T-helper 2 cell treated with Interferon-gamma antibody and Interleukin-4, amounts not matched to agents 5 μg/mL and 100 μg/mL, for 36 hours (primary cell): ENCODE data around the gene ZNF783.

Experiments used
- DNase-seq: peaks from one replicate; pipeline ENCODE4 v3.0.0; 2021; ENCODE audit warnings: low spot score
- H3K27ac Mint-ChIP-seq: one replicate; pipeline ENCODE4 v1.8.0; 2021; ENCODE audit warnings: mild to moderate bottlenecking, mixed read lengths
- H3K27me3 Mint-ChIP-seq: one replicate; pipeline ENCODE4 v1.8.0; 2021; ENCODE audit warnings: low read depth, mixed read lengths
- H3K36me3 Mint-ChIP-seq: one replicate; pipeline ENCODE4 v1.8.0; 2021; ENCODE audit warnings: low read depth, mixed read lengths
- H3K4me1 Mint-ChIP-seq: one replicate; pipeline ENCODE4 v1.8.0; 2021; ENCODE audit warnings: low read depth, mixed read lengths
- H3K4me3 Mint-ChIP-seq: one replicate; pipeline ENCODE4 v1.8.0; 2022; ENCODE audit warnings: mild to moderate bottlenecking, moderate library complexity, mixed read lengths
- H3K9me3 Mint-ChIP-seq: one replicate; pipeline ENCODE4 v1.8.0; 2021; ENCODE audit warnings: mixed read lengths

Gene ZNF783

DNA sequence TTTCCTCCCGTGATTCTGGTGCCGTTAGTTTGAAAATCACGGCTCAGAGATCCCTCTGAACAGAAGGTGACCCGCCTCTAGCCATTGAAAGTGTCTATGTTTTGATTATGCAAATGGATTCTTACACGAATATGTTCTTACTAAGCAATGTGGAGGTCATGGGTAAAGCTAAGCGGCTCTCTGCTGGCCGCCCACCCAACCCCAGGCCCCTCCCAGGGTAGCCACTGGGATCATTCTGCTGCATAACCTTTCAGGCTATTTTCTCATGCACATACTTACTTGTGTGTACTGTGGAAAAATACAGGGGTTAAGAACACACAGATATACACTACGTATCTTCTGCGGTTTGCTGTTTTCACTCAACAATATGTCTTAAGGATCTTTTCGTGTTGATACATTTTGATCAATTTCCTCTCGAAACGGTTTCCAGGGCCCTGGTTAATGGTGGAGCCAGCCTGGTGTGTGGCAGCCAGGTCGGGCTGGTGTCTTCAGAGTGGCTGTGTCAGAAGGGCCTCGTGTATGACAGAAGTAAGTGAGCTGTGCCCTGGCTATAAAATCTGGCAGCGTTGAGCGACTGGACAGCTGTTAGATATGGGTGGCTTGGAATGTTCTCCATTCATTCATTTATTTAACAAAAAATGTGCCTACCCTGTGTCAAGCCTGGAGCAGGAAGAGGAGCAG, 29.9 kb downstream of the ZNF783 start:
- no peak overlapping the region for H3K27ac Mint-ChIP-seq
- no peaks in the 10 kb centered on the region for H3K9me3 Mint-ChIP-seq
- no peaks in the 10 kb centered on the region for H3K36me3 Mint-ChIP-seq
- no peak for DNase-seq
- H3K27me3 Mint-ChIP-seq = no peaks in the 10 kb centered on the region
- H3K4me1 Mint-ChIP-seq = peaks cover 8% of the 10 kb centered on the region
- no peak overlapping the region for H3K4me3 Mint-ChIP-seq

DNA sequence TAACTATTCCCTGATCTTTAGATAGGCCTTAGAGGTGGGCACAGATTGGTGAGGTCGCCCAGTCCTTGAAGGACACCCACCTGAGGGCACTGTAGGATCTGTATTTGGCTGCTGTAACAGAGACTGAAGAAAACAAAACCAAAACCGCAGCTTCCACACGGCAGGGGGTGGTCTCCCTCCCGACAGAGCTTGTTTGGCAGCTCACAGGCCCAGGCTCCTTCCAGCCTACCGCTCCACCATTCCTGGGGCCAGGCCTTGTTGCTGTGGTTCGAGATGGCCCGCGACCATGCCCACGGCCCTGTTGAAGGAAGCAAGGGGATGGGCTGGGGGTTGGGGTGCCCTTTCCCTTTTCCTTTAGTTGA, 30.4 kb downstream of the ZNF783 start:
- Mint-ChIP-seq H3K4me1 (peaks cover 6% of the 10 kb centered on the region), H3K9me3 (no peaks in the 10 kb centered on the region), H3K27ac (no peak overlapping the region), H3K36me3 (no peaks in the 10 kb centered on the region), H3K27me3 (no peaks in the 10 kb centered on the region), H3K4me3 (no peak overlapping the region)
- no peak for DNase-seq

- no peaks in the 10 kb centered on the region for H3K36me3 Mint-ChIP-seq
- no peak overlapping the region for H3K4me3 Mint-ChIP-seq
- no peaks in the 10 kb centered on the region for H3K9me3 Mint-ChIP-seq
- H3K27me3 Mint-ChIP-seq = no peaks in the 10 kb centered on the region
- peaks cover 6% of the 10 kb centered on the region for H3K4me1 Mint-ChIP-seq
- no peak overlapping the region for H3K27ac Mint-ChIP-seq
- DNase-seq = no peak
These were observed 31.3 kb downstream of the ZNF783 start for GRCh38 chr7:149293338-149293737.

DNA sequence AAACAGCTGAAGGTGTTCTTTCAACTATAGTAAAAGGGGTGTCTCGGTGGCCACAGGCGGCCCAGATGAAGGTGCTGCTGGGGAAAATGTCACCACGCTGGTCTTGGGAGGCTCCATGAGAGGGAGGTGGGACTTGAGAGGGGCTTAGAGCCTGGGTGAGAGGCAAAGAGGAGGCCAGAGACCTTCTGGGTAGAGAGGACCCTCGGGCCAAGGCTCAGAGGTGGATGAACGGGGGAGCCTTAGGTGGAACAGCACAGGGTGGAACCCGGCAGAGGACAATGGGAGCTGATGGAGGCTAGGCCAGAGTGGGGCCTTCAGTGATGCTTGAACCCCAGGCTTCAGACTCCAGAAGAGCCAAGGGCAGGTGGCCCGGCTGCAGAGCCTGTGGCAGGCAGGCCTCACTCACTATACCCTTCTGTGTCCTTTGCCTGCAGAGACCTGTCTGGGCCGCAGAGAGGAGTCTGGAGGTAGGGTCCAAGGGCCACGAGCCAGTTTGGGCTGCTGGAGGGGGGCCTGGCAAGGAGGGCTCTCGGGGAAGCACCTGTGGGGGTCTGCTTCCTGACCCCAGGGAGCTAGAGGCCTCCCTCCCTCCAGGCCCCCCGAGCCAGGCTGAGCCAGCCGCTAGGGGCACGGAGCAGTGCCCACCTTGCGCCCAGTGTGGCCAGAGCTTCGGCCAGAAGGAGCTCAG, 32.1 kb downstream of the ZNF783 start:
- no peaks in the 10 kb centered on the region for H3K27me3 Mint-ChIP-seq

GRCh38 chr7:149294634-149295480, 32.9 kb downstream of the ZNF783 start:
- Mint-ChIP-seq H3K4me1 (peaks cover 6% of the 10 kb centered on the region), H3K4me3 (no peak overlapping the region), H3K27me3 (no peaks in the 10 kb centered on the region), H3K9me3 (no peaks in the 10 kb centered on the region), H3K36me3 (no peaks in the 10 kb centered on the region), H3K27ac (no peak overlapping the region)
- DNase-seq = no peak

More for the DNA sequence above, 32.1 kb downstream of the ZNF783 start:
- no peak overlapping the region for H3K4me3 Mint-ChIP-seq
- H3K36me3 Mint-ChIP-seq = no peaks in the 10 kb centered on the region
- H3K4me1 Mint-ChIP-seq = peaks cover 6% of the 10 kb centered on the region
- DNase-seq = no peak
- no peak overlapping the region for H3K27ac Mint-ChIP-seq
- no peaks in the 10 kb centered on the region for H3K9me3 Mint-ChIP-seq

- Mint-ChIP-seq H3K36me3 (no peaks in the 10 kb centered on the region), H3K27me3 (no peaks in the 10 kb centered on the region), H3K4me1 (peaks cover 6% of the 10 kb centered on the region), H3K9me3 (no peaks in the 10 kb centered on the region), H3K4me3 (no peak overlapping the region), H3K27ac (no peak overlapping the region)
- DNase-seq = no peak
These were observed 33.5 kb downstream of the ZNF783 start for GRCh38 chr7:149295481-149295850.

GRCh38 chr7:149296368-149296767, 34.4 kb downstream of the ZNF783 start:
- Mint-ChIP-seq H3K27ac (no peak overlapping the region), H3K4me1 (peaks cover 3% of the 10 kb centered on the region), H3K4me3 (no peak overlapping the region), H3K9me3 (no peaks in the 10 kb centered on the region), H3K36me3 (no peaks in the 10 kb centered on the region), H3K27me3 (no peaks in the 10 kb centered on the region)
- no peak for DNase-seq

DNA sequence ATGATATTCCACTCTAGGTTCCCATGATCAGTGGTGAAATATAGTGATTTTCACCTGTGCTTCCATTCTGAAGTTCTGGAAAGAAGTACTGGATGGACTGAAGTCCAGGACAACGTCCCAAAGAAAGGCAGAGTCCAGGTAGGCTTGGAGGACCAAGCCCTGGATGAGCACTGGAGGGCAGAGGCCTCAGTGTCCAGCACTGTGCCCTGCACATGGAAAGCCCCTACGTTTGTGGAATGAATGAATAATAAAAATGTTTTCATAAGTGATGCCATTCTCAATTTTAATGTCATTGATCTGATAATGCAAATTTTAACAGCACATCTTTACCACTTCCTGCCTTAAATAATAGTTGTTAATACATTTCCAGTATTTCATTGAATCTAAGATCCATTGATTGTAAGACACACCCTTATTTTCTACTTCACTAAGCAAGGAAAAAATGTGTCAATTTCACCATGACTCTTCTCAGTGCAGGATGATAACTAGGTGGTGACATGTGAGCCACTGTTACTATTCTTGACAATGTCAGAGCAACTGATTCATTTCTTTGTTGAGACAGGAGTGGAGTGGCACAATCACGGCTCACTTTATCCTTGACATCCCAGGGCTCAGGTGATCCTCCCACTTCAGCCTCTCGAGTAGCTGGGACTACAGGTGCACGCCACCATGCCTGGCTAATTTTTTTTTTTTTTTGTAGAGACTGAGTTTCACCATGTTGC, 35.2 kb downstream of the ZNF783 start:
- Mint-ChIP-seq H3K4me3 (no peak overlapping the region), H3K36me3 (no peaks in the 10 kb centered on the region), H3K4me1 (peaks cover 3% of the 10 kb centered on the region), H3K27ac (no peak overlapping the region), H3K27me3 (no peaks in the 10 kb centered on the region), H3K9me3 (no peaks in the 10 kb centered on the region)
- no peak for DNase-seq

DNA sequence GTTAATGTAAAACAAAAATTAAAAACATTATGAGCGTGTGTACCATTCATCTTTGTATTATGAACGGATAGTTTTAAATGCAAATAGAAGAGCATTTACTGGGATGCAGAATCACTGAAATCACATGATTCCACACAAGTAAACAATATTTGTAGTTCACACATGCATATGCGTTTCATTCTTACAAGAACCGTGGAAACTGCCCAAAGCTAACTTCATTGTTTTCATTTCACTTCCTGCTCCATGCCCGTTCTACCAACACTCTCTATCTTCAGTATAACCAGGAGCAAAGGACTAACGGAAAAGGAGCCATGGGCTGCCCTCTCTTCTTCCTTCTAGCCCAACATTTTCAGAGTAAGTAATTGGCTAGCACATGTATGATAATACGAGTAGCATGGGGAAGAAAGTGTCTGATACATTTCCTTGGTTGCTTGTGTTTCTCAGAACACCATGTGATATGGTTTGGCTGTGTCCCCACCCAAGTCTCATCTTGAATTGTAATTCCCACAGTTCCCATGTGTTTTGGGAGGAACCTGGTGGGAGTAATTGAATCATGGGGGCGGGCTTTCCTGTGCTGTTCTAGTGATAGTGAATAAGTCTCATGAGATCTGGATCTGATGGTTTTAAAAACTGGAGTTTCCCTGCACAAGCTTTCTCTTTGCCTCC, 38.8 kb downstream of the ZNF783 start:
- H3K9me3 Mint-ChIP-seq = no peaks in the 10 kb centered on the region
- no peak overlapping the region for H3K4me3 Mint-ChIP-seq
- H3K36me3 Mint-ChIP-seq = no peaks in the 10 kb centered on the region
- no peak overlapping the region for H3K27ac Mint-ChIP-seq
- DNase-seq = no peak
- H3K27me3 Mint-ChIP-seq = no peaks in the 10 kb centered on the region
- peaks cover 3% of the 10 kb centered on the region for H3K4me1 Mint-ChIP-seq

DNA sequence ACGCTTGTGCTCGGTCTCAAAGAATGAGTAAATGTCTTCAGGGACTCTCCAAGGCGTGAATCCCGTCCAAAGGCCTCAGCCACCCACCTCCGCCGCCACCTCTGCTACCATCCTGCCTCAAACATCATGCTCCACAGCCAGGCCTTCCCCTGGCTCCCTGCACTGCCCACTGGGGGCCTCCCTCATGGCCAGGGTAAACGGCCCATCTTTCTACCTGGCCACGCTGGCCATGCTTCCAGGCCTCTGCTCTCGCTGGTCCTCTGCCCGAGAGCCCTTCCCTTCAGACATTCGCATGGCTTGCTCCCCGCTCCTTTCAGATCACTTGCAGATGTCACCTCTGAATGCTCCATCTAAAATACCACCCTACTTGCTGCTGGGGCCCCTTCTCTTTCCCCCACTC, 40.2 kb downstream of the ZNF783 start:
- no peak overlapping the region for H3K4me3 Mint-ChIP-seq
- no peaks in the 10 kb centered on the region for H3K27me3 Mint-ChIP-seq
- no peaks in the 10 kb centered on the region for H3K9me3 Mint-ChIP-seq
- DNase-seq = no peak
- H3K36me3 Mint-ChIP-seq = no peaks in the 10 kb centered on the region
- H3K27ac Mint-ChIP-seq = no peak overlapping the region
- no peaks in the 10 kb centered on the region for H3K4me1 Mint-ChIP-seq

DNA sequence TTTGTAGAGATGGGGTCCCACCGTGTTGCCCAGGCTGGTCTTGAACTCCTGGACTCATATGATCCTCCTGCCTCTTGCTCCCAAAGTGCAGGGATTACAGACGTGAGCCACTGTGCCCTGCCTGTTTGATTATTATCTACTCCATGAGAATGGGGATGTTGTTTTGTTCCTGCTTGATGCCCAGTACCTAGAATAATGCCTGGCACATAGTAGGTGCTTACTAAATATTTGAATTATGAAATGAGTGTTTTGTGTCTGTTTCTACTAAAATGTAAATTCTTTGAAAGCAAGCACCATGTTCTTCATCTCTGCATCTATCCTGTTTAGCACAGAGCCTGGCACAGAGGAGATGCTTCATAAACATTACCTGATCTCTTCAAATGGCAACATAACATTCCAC, 40.9 kb downstream of the ZNF783 start:
- Mint-ChIP-seq H3K9me3 (no peaks in the 10 kb centered on the region), H3K4me3 (no peak overlapping the region), H3K27me3 (no peaks in the 10 kb centered on the region), H3K4me1 (no peaks in the 10 kb centered on the region), H3K27ac (no peak overlapping the region), H3K36me3 (no peaks in the 10 kb centered on the region)
- no peak for DNase-seq

GRCh38 chr7:149304006-149304405, 42.0 kb downstream of the ZNF783 start:
- Mint-ChIP-seq H3K36me3 (no peaks in the 10 kb centered on the region), H3K27me3 (no peaks in the 10 kb centered on the region), H3K4me1 (no peaks in the 10 kb centered on the region), H3K4me3 (no peak overlapping the region), H3K9me3 (no peaks in the 10 kb centered on the region), H3K27ac (no peak overlapping the region)
- no peak for DNase-seq

DNA sequence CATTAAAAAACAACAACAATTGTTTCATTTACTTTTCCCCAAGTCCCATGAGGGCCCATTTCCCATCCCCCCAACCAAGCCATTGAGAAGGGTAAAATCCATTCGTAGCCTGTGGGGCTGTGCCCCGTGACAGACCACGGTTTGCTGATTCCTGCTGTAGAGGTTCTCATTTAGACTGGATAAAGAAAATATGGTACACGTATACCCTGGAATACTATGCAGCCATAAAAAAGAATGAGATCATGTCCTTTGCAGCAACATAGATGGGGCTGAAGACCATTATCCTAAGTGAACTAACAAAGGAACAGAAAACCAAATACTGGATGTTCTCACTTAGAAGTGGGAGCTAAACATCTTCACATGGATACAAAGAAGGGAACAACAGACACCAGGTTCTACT, 44.9 kb downstream of the ZNF783 start:
- Mint-ChIP-seq H3K27ac (no peak overlapping the region), H3K4me1 (no peaks in the 10 kb centered on the region), H3K4me3 (no peak overlapping the region), H3K9me3 (peaks cover 14% of the 10 kb centered on the region), H3K27me3 (no peaks in the 10 kb centered on the region), H3K36me3 (no peaks in the 10 kb centered on the region)
- DNase-seq = no peak
